A673 (cell line): ENCODE measurements around the gene PSTPIP2. TPM values are rescaled to one million over a fixed set of nuclear protein-coding genes. Genes with fewer than 3 reads are reported as not detected.
"Not testable (repeated sequence)": the region's sequence is repeated elsewhere in the genome, so short reads cannot be mapped to it uniquely, and the experiment has no call there.

Experiments
- BruUV-seq: library from RNA; stranded (reverse); fragments of 400-500 nt; replicated peaks from 2 replicates; lab custom pipeline; 2021; lab: Mats Ljungman, UMichigan
- CTCF ChIA-PET: fragments of 300-600 bp; sonication (Branson Sonifier 250); formaldehyde crosslinking; loops from one replicate; lab custom pipeline; 2022; ENCODE audit warnings: antibody characterized with exemption; lab: Charles Lee
- POLR2A ChIA-PET: fragments of 300-600 bp; sonication (Branson Sonifier 250); formaldehyde crosslinking; loops from one replicate; lab custom pipeline; 2022; ENCODE audit warnings: antibody characterized with exemption; ENCODE audit not compliant: low non-redundant PET; lab: Charles Lee
- DNase-seq: peaks from one replicate; pipeline ENCODE4 v3.0.0-alpha.2; 2015; ENCODE audit warnings: low spot score
- H3K27ac ChIP-seq: fragments of 200-600 bp; sonication (generic); 2 replicates; pipeline ENCODE4 v1.5.1; 2016; ENCODE audit warnings: mixed run types, low read depth, mild to moderate bottlenecking, mixed read lengths, antibody characterized with exemption, low read length; ENCODE audit not compliant: poor library complexity, severe bottlenecking
- H3K27me3 ChIP-seq: fragments of 200-600 bp; sonication (generic); replicated peaks from 2 replicates; pipeline ENCODE4 v1.6.1; 2017; ENCODE audit warnings: mixed run types, low read depth, mild to moderate bottlenecking, mixed read lengths, antibody characterized with exemption, low read length; ENCODE audit not compliant: insufficient read depth, poor library complexity
- H3K36me3 ChIP-seq: fragments of 200-600 bp; sonication (generic); 2 replicates; pipeline ENCODE4 v1.6.1; 2016; ENCODE audit warnings: mixed run types, mild to moderate bottlenecking, mixed read lengths, antibody characterized with exemption, low read length; ENCODE audit not compliant: insufficient read depth, poor library complexity, severe bottlenecking
- H3K4me1 ChIP-seq: fragments of 200-600 bp; sonication (generic); 2 replicates; pipeline ENCODE4 v1.6.1; 2017; ENCODE audit warnings: mixed run types, mild to moderate bottlenecking, mixed read lengths, antibody characterized with exemption, low read length; ENCODE audit not compliant: insufficient read depth, poor library complexity, severe bottlenecking
- H3K4me3 ChIP-seq: fragments of 200-600 bp; sonication (generic); 2 replicates; pipeline ENCODE4 v1.5.1; 2016; ENCODE audit warnings: low read depth, mixed run types, mild to moderate bottlenecking, mixed read lengths, low read length; ENCODE audit not compliant: poor library complexity, severe bottlenecking
- H3K9me3 ChIP-seq: fragments of 200-600 bp; sonication (generic); 2 replicates; pipeline ENCODE4 v1.6.1; 2016; ENCODE audit warnings: mixed run types, low read depth, mild to moderate bottlenecking, mixed read lengths, antibody characterized with exemption, low read length; ENCODE audit not compliant: poor library complexity, severe bottlenecking
- CTCF ChIP-seq: fragments of 300-800, 200-600 bp; sonication (generic); conservative IDR thresholded peaks from 2 replicates; pipeline ENCODE4 v1.5.1; 2017; ENCODE audit warnings: low read depth, mild to moderate bottlenecking, antibody characterized with exemption, low read length, moderate library complexity, mixed read lengths
- EZH2 ChIP-seq: fragments of 200-600 bp; sonication (generic); IDR thresholded peaks from 2 replicates; pipeline ENCODE4 v1.6.1; 2017; ENCODE audit warnings: borderline replicate concordance, low read depth, mild to moderate bottlenecking, mixed read lengths, antibody characterized with exemption, low read length; ENCODE audit not compliant: poor library complexity, severe bottlenecking
- intact Hi-C: fragments of 100-400 bp; cut with micrococcal nuclease; formaldehyde crosslinking; loops from one replicate; pipeline ENCODE4 v1.10.0; 2022; ENCODE audit not compliant: unreplicated experiment
- total RNA-seq: library from RNA; stranded (reverse); gene quantifications from 2 replicates; pipeline ENCODE4 v1.2.3, GENCODE V29; 2021

PSTPIP2 gene
- total RNA-seq, 1 experiment from 2014 or later, result 5.7 TPM

GRCh38 chr18:45962866-45963265 is 109.2 kb downstream of the PSTPIP2 start:
- no peak overlapping the region for H3K27ac ChIP-seq
- ChIA-PET POLR2A (no interaction called here), CTCF (no interaction called here)
- intact Hi-C loops, result no loop called here
- no TSS peak for BruUV-seq
- DNase-seq, result no peak
- H3K9me3 ChIP-seq, result no peaks in the 10 kb centered on the region
- no peaks in the 10 kb centered on the region for H3K27me3 ChIP-seq
- H3K36me3 ChIP-seq, result no peaks in the 10 kb centered on the region
- no peak for TF ChIP-seq CTCF
- TF ChIP-seq EZH2, result no peak
- no peak overlapping the region for H3K4me3 ChIP-seq
- H3K4me1 ChIP-seq, result no peaks in the 10 kb centered on the region

GRCh38 chr18:45962461-45962860 is 109.6 kb downstream of the PSTPIP2 start:
- CTCF ChIA-PET, result no interaction called here
- no peak overlapping the region for H3K27ac ChIP-seq
- POLR2A ChIA-PET, result no interaction called here
- H3K4me3 ChIP-seq, result no peak overlapping the region
- H3K9me3 ChIP-seq, result no peaks in the 10 kb centered on the region
- H3K4me1 ChIP-seq, result no peaks in the 10 kb centered on the region
- no peak for DNase-seq
- TF ChIP-seq EZH2 (no peak), CTCF (no peak)
- BruUV-seq, result no TSS peak
- H3K36me3 ChIP-seq, result no peaks in the 10 kb centered on the region
- intact Hi-C loops, result no loop called here
- H3K27me3 ChIP-seq, result no peaks in the 10 kb centered on the region

- BruUV-seq, H3K9me3 ChIP-seq, H3K4me1 ChIP-seq, DNase-seq, H3K27ac ChIP-seq, POLR2A ChIA-PET, H3K27me3 ChIP-seq, CTCF ChIA-PET, H3K4me3 ChIP-seq, H3K36me3 ChIP-seq, intact Hi-C loops: not testable (repeated sequence)
These were observed 112.6 kb downstream of the PSTPIP2 start for GRCh38 chr18:45959484-45959883.

GRCh38 chr18:45958730-45959129 is 113.3 kb downstream of the PSTPIP2 start:
- H3K27ac ChIP-seq, result no peak overlapping the region
- CTCF ChIA-PET, result no interaction called here

More at GRCh38 chr18:45958730-45959129, 113.3 kb downstream of the PSTPIP2 start:
- H3K4me3 ChIP-seq, result no peak overlapping the region
- DNase-seq, result no peak
- POLR2A ChIA-PET, result no interaction called here
- BruUV-seq, result no TSS peak
- no peaks in the 10 kb centered on the region for H3K27me3 ChIP-seq
- peaks cover 10% of the 10 kb centered on the region for H3K36me3 ChIP-seq
- H3K4me1 ChIP-seq, result no peaks in the 10 kb centered on the region
- intact Hi-C loops, result no loop called here
- no peak for TF ChIP-seq EZH2
- TF ChIP-seq CTCF, result no peak
- H3K9me3 ChIP-seq, result no peaks in the 10 kb centered on the region
